ENCODE results near the gene ASB18. TPM values are rescaled to one million over a fixed set of nuclear protein-coding genes. Genes with fewer than 3 reads are reported as not detected.
"Not testable (repeated sequence)": the region's sequence is repeated elsewhere in the genome, so short reads cannot be mapped to it uniquely, and the experiment has no call there.

ASB18 gene
- total RNA-seq, 1 experiment from 2014 or later: not detected

GRCh38 chr2:236271851-236272250 is 7.6 kb upstream of the ASB18 start:
- intact Hi-C loops (cut with micrococcal nuclease; ENCODE audit: unreplicated experiment): no loop called here
- no peaks in the 10 kb centered on the region for H3K36me3 Mint-ChIP-seq (ENCODE audit: insufficient read depth, unreplicated experiment)
- peaks cover 5% of the 10 kb centered on the region; the same call in 1 of the 2 replicates for H3K9me3 ChIP-seq
- H3K27ac Mint-ChIP-seq (ENCODE audit: unreplicated experiment): no peak overlapping the region
- no peak for TF ChIP-seq CTCF (IDR thresholded peaks at IDR 0.05; ENCODE audit: insufficient read depth in 1 of 2, low read depth in 1 of 2, low read length in 1 of 2, severe bottlenecking in 1 of 2, unreplicated experiment in 1 of 2)
- no peaks in the 10 kb centered on the region for H3K4me1 ChIP-seq
- POLR2A ChIA-PET: no interaction called here
- no peaks in the 10 kb centered on the region for H3K27me3 ChIP-seq (replicated peaks; ENCODE audit: control insufficient read depth, insufficient read depth, low read length)
- H3K4me1 Mint-ChIP-seq (ENCODE audit: low read depth, unreplicated experiment): no peaks in the 10 kb centered on the region
- H3K36me3 ChIP-seq (ENCODE audit: control insufficient read depth, insufficient read depth, low read length): no peaks in the 10 kb centered on the region
- H3K4me3 ChIP-seq (ENCODE audit: low read depth, low read length): no peak overlapping the region
- BruUV-seq (replicated peaks): no TSS peak
- no peak for DNase-seq
- CTCF ChIA-PET: no interaction called here
- no peaks in the 10 kb centered on the region for H3K27me3 Mint-ChIP-seq (ENCODE audit: insufficient read depth, unreplicated experiment)
- H3K9me3 Mint-ChIP-seq (ENCODE audit: unreplicated experiment): peaks cover 17% of the 10 kb centered on the region
- H3K4me3 Mint-ChIP-seq (ENCODE audit: unreplicated experiment): no peak overlapping the region

GRCh38 chr2:236269876-236270275 is 5.7 kb upstream of the ASB18 start:
- H3K9me3 ChIP-seq; H3K36me3 Mint-ChIP-seq (ENCODE audit: insufficient read depth, unreplicated experiment); POLR2A ChIA-PET; DNase-seq; BruUV-seq (replicated peaks); intact Hi-C loops (cut with micrococcal nuclease; ENCODE audit: unreplicated experiment); H3K27me3 ChIP-seq (replicated peaks; ENCODE audit: control insufficient read depth, insufficient read depth, low read length); H3K27me3 Mint-ChIP-seq (ENCODE audit: insufficient read depth, unreplicated experiment); H3K4me3 Mint-ChIP-seq (ENCODE audit: unreplicated experiment); H3K36me3 ChIP-seq (ENCODE audit: control insufficient read depth, insufficient read depth, low read length); H3K27ac Mint-ChIP-seq (ENCODE audit: unreplicated experiment); H3K4me3 ChIP-seq (ENCODE audit: low read depth, low read length); H3K4me1 ChIP-seq; CTCF ChIA-PET; H3K4me1 Mint-ChIP-seq (ENCODE audit: low read depth, unreplicated experiment): not testable (repeated sequence)
- peaks cover 17% of the 10 kb centered on the region for H3K9me3 Mint-ChIP-seq (ENCODE audit: unreplicated experiment)

GRCh38 chr2:236265675-236266074 is 1.5 kb upstream of the ASB18 start:
- H3K9me3 ChIP-seq: peaks cover 5% of the 10 kb centered on the region; the same call in 1 of the 2 replicates
- POLR2A ChIA-PET: no interaction called here
- no peaks in the 10 kb centered on the region for H3K27me3 Mint-ChIP-seq (ENCODE audit: insufficient read depth, unreplicated experiment)
- H3K27ac Mint-ChIP-seq (ENCODE audit: unreplicated experiment): no peak overlapping the region
- no peaks in the 10 kb centered on the region for H3K36me3 ChIP-seq (ENCODE audit: control insufficient read depth, insufficient read depth, low read length)
- intact Hi-C loops (cut with micrococcal nuclease; ENCODE audit: unreplicated experiment): no loop called here
- TF ChIP-seq CTCF (IDR thresholded peaks at IDR 0.05; ENCODE audit: insufficient read depth in 1 of 2, low read depth in 1 of 2, low read length in 1 of 2, severe bottlenecking in 1 of 2, unreplicated experiment in 1 of 2): no peak
- no peaks in the 10 kb centered on the region for H3K4me1 Mint-ChIP-seq (ENCODE audit: low read depth, unreplicated experiment)
- DNase-seq: no peak
- no peak overlapping the region for H3K4me3 Mint-ChIP-seq (ENCODE audit: unreplicated experiment)
- BruUV-seq (replicated peaks): no TSS peak
- H3K9me3 Mint-ChIP-seq (ENCODE audit: unreplicated experiment): peaks cover 18% of the 10 kb centered on the region
- CTCF ChIA-PET: no interaction called here
- H3K4me3 ChIP-seq (ENCODE audit: low read depth, low read length): no peak overlapping the region
- no peaks in the 10 kb centered on the region for H3K4me1 ChIP-seq
- H3K27me3 ChIP-seq (replicated peaks; ENCODE audit: control insufficient read depth, insufficient read depth, low read length): no peaks in the 10 kb centered on the region
- H3K36me3 Mint-ChIP-seq (ENCODE audit: insufficient read depth, unreplicated experiment): no peaks in the 10 kb centered on the region

- Mint-ChIP-seq H3K27ac (ENCODE audit: unreplicated experiment) (no peak overlapping the region), H3K36me3 (ENCODE audit: insufficient read depth, unreplicated experiment) (no peaks in the 10 kb centered on the region), H3K9me3 (ENCODE audit: unreplicated experiment) (peaks cover 20% of the 10 kb centered on the region), H3K27me3 (ENCODE audit: insufficient read depth, unreplicated experiment) (peaks cover 8% of the 10 kb centered on the region), H3K4me1 (ENCODE audit: low read depth, unreplicated experiment) (no peaks in the 10 kb centered on the region), H3K4me3 (ENCODE audit: unreplicated experiment) (no peak overlapping the region)
- no peak overlapping the region for H3K4me3 ChIP-seq (ENCODE audit: low read depth, low read length)
- ChIA-PET CTCF (no interaction called here), POLR2A (no interaction called here)
- no peak for DNase-seq
- TF ChIP-seq CTCF (IDR thresholded peaks at IDR 0.05; ENCODE audit: insufficient read depth in 1 of 2, low read depth in 1 of 2, low read length in 1 of 2, severe bottlenecking in 1 of 2, unreplicated experiment in 1 of 2): no peak
- intact Hi-C loops (cut with micrococcal nuclease; ENCODE audit: unreplicated experiment): no loop called here
- no peaks in the 10 kb centered on the region for H3K27me3 ChIP-seq (replicated peaks; ENCODE audit: control insufficient read depth, insufficient read depth, low read length)
- H3K4me1 ChIP-seq: no peaks in the 10 kb centered on the region
- no TSS peak for BruUV-seq (replicated peaks)
- H3K9me3 ChIP-seq: no peaks in the 10 kb centered on the region
- no peaks in the 10 kb centered on the region for H3K36me3 ChIP-seq (ENCODE audit: control insufficient read depth, insufficient read depth, low read length)
These were observed 2.0 kb downstream of the ASB18 start for GRCh38 chr2:236262238-236262637.
